Right renal pelvis (tissue), 4 donors: ENCODE data around the gene RBBP6. TPM values are rescaled to one million over a fixed set of nuclear protein-coding genes. Genes with fewer than 3 reads are reported as not detected.
"Not testable (repeated sequence)": the region's sequence is repeated elsewhere in the genome, so short reads cannot be mapped to it uniquely, and the experiment has no call there.

ENCODE experiments used
- DNase-seq, 4 donors: peaks; one replicate each; pipeline ENCODE4 v3.0.0-alpha.2; 2013; ENCODE audit warnings: low read depth in 4 of 4, low spot score in 3 of 4, missing footprints in 1 of 4
- polyA plus RNA-seq, 4 donors: library from polyadenylated mRNA; unstranded; fragments of 120-200 nt; gene quantifications; one replicate each; pipeline ENCODE4 v1.2.1, GENCODE V29; 2013; ENCODE audit not compliant: insufficient read length in 4 of 4

RBBP6 gene, protein sequence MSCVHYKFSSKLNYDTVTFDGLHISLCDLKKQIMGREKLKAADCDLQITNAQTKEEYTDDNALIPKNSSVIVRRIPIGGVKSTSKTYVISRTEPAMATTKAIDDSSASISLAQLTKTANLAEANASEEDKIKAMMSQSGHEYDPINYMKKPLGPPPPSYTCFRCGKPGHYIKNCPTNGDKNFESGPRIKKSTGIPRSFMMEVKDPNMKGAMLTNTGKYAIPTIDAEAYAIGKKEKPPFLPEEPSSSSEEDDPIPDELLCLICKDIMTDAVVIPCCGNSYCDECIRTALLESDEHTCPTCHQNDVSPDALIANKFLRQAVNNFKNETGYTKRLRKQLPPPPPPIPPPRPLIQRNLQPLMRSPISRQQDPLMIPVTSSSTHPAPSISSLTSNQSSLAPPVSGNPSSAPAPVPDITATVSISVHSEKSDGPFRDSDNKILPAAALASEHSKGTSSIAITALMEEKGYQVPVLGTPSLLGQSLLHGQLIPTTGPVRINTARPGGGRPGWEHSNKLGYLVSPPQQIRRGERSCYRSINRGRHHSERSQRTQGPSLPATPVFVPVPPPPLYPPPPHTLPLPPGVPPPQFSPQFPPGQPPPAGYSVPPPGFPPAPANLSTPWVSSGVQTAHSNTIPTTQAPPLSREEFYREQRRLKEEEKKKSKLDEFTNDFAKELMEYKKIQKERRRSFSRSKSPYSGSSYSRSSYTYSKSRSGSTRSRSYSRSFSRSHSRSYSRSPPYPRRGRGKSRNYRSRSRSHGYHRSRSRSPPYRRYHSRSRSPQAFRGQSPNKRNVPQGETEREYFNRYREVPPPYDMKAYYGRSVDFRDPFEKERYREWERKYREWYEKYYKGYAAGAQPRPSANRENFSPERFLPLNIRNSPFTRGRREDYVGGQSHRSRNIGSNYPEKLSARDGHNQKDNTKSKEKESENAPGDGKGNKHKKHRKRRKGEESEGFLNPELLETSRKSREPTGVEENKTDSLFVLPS (N-terminal part only)
- polyA plus RNA-seq, result 10 to 100 TPM; 60.0 to 86.9 (median 80.2) TPM

DNA sequence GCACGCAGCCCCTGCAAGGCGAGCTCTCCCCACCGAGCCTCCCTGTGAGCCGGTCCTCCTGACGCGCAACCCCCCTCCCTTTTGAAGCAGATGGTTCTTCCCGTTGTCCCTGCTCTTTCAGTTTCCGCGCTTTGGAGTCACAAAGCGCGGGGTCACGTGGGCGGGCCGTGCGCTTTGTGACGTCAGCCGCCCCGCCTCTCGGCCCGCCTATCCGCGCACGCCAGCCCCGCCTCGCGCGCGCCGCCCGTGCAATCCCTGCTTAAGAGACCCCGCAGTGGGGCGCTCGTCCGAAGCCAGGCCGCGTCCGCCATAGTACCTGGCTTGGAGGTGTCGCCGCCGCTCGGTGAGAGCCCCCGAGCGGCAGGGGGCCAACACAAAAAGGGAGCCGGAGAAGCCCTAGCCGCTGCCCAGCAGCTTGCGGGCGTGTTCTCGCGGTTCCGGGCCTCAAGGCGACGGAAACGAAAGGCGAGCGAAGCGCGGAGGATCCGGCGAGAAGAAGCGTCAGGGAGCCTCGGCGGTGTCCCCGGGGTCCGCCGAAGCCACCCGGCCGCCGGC lies at the start of gene RBBP6:
Gene RBBP6, plus strand, starts transcription at position 272 of the 555 bp plus-strand sequence. CDS start 1,061 bp downstream, outside the sequence.
- DNase-seq, result peak; percentile 92 to 95 (median 93)

DNA sequence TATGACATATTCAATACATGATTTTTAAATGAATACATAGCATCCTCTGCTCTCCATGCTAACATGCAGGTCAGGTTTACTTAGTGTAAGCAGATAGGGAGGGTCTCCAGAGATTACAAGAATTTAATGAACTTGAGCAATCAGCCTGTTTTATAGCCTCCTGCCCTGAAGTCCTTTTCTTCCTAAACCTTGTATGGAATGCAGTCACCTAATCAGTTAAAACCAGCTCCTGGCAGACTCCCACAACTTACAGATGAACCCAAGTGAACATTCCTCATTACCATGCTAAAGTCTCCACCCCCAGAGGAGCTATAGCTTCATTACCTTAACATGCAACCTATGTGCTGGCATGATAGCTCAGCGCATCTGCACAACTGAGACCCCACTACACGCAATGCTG lies 48.5 kb upstream of the RBBP6 start:
- DNase-seq, result no peak

DNA sequence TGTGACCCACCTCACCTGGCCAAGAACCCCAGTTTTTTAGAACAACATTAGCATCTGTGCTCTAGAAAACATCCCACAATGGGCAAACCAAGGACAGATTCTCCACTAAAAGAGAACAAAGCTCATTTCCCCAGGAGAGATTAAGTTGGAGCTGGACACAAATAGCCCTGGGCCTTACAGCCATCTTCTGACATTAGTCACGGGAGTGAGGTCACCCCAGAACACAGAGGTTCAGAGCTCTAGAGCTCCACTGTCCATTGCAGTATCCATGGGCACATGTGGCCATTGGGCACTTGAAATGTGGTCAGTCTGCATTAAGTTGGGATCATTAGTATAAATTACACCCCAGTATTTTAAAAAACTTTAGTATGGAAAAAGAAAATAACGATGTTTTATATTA lies 47.6 kb upstream of the RBBP6 start:
- no peak for DNase-seq

DNA sequence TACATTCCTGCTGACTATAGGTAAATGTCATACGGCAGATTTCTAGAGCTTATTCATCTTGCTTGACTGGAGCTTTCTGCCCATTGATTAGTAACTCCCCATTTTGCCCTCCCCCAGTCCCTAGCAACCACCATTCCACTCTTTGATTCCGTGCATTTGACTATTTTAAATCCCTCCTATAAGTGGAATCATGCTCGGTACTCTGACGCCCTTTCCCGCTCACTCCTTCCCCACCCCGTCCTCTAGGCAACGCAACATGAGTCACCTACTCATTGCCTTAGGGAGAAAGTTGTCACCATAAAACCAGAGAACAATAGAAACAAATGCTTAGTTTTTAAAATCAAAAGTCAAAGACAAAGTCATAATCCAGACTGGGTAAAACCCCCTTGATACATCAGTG lies 45.5 kb upstream of the RBBP6 start:
- no peak for DNase-seq

DNA sequence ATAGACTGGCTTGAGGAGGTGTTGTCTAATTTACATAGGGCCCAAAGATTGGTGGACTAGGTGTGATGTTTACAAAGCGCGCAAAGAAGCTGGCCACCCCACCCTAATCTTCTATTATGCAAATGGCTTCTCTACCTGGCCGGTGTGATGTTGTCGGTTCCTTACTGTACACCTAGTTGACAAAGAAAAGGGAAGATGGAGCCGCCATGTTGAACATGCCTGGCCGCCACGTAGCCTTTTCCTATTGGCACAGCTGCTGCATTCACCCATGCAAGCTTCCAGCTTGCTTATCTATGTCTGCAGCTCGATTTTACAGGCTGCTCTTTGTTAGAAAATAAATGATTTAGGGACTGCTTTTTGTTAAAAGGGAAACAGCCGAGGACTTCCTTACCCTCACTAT lies 44.2 kb upstream of the RBBP6 start:
- DNase-seq, result not testable (repeated sequence)

DNA sequence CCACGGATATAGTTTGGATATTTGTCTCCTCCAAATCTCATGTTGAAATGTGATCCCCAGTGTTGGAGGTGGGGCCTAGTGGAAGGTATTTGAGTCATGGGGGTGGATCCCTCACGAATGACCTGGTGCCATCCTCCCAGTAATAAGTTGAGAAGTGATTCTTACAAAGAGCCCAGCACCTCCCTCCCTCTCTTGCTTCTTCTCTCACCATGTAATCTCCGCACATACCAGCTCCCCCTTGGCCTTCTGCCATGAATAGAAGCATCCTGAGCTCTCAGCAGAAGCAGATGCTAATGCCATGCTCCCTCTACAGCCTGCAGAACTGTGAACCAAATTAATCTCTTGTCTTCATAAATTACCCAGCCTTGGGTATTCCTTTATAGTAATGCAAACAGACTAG lies 41.9 kb upstream of the RBBP6 start:
- no peak for DNase-seq

DNA sequence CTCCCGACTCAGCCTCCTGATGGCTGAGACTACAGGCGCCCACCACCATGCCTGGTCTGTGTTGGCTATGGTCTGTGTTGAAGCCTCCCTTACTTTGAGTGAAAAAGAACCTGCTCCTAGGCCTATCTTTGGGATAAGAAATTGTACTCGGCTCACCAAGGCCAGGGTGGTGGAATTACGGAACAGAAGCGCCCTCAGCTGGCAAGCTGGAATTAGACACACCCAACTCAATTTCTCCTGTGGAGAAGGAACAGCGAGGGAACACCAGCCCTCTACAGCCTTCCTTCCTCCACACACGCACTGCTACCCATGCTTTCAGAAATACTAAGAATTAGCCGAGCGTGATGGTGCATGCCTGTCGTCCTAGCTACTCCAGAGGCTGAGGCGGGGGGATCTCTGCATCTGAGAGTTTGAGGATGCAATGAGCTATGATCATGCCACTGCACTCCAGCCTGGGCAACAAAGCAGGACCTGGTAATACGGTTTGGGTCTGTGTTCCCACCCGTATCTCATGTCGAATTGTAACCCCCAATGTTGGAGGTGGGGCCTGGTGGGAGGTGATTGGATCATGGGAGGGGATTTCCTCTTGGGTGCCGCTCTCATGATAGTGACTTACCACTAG lies 40.1 kb upstream of the RBBP6 start:
- DNase-seq, result no peak

DNA sequence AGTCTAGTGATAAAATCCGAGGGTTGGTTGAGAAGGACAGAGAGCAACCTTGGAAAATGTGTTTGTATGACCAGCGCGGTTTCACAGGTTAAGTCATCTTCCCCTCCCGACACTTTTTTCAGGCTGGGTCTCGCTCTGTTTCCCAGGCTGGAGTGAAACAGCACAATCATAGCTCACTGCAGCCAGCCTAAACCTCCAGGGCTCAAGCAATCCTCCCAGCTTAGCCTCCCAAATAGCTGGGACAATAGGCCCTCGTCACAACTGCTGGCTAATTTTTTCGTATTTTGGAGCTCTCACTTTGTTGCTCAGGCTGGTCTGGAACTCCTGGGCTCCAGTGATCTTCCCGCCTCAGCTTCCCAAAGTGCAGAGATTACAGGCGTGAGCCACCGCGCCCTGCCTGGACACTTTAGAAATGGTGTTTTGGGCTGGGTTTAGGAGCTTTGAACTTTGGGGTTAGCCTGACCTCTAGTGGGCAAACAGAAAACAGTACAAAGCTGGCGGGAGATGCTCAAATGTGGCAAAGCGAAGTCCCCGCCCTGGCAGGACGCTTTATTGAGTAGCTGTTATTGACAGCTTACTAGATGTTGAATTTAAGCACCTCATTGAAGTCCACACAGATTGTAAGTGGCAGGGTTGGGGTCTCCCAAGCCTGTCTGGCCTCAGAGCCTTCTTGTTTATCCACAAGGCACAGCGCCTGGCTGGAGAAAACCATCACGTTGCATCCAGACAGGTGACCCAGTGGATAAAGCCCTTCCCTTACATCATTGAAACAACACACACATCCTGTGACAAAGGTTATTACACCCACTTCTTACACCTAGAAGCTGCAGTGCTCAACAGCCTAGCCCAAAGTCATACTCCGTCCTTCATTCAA lies 34.7 kb upstream of the RBBP6 start:
- DNase-seq, result peak; percentile 20 to 45 (median 29)

DNA sequence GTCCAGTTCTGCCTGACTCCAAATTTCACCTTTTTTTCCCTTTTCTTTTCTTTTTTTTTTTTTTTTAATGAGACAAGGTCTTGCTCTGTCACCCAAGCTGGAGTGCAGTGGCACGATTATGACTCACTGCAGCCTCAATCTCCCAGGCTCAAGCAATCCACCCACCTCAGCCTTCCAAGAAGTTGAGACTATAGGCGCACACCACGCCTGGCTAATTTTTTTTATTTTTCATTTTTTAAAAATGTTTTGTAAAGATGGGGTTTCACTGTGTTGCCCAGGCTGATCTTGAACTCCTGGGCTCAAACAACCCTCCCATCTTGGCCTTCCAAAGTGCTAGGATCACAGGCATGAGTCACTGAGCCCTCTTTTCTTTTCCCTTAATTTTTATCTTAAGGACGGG lies 33.4 kb upstream of the RBBP6 start:
- no peak for DNase-seq

DNA sequence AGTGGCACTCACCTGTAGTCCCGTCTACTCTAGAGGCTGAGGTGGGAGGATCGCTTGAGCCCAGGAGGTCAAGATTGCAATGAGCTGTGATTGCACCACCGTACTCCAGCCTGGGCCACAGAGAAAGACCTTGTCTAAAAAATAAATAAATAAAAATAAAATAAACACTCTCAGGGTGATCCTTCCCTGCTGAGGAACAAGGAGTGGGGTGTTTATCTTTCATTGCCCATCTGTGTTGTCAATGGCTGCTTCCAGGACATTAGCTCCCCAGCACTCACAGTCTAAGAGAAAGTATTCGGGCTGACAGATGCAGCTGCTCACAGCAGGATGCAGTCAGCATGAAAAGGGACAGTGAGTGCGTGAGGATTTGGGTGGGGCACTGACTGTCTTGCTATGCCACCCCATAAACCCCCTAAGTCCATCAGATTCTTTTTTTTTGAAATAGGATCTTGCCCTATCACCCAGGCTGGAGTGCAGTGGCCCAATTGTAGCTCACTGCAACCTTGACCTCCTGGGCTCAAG lies 31.3 kb upstream of the RBBP6 start:
- DNase-seq, result no peak

DNA sequence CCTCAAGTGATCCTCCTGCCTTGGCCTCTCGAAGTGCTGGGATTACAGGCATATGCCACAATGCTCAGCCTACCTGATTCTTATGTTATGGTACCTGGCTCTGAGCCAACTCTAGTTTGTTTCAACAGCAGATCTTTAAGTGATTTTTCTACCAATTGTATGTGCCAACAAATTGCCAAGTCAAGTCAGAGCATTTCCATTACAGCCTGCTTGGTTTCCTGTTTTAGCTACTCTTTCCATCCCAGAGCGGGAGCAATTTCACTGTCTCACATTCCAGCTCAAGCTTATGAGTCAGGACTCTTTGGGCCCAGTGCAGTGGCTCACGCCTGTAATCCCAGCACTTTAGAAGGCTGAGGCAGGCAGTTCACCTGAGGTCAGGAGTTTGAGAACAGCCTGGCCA lies 30.8 kb upstream of the RBBP6 start:
- DNase-seq, result no peak

DNA sequence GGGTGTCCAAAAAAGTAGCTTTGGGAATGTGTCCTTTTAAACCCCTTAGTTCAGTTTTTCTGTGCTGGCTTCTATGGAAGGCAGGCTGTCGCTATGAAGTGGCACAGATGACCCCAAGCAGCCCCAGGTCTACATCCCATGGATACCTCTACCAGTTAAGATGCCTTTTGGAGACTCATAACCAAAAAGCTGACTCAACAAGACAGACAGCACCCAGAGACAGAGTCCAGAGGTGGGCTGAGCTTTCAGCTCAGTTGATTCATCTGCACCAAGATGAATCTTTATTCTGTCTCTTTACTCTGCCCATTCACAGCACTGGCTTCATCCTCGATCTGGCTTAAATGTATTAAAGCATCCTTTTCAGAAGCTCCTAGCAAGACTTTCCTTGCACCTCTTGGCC lies 29.8 kb upstream of the RBBP6 start:
- DNase-seq, result no peak

DNA sequence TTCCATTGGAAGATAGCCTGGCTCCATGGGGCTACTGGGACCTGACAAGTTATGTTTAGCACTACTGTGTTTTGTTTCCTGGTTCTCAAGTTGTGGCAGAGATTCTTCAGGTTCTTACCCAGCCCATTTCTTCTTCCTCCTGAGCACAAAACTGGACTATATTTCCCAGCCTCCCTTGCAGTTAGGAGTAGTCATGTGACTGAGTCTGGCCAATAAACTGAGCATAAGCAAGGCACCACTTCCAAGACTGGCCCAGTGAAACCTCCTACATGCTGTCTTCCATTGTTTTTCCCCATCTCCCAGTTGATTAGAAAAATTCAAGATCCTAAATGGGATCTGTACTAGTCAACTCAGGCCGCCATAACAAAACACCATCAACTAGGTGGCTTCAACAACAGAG lies 28.2 kb upstream of the RBBP6 start:
- DNase-seq, result no peak

DNA sequence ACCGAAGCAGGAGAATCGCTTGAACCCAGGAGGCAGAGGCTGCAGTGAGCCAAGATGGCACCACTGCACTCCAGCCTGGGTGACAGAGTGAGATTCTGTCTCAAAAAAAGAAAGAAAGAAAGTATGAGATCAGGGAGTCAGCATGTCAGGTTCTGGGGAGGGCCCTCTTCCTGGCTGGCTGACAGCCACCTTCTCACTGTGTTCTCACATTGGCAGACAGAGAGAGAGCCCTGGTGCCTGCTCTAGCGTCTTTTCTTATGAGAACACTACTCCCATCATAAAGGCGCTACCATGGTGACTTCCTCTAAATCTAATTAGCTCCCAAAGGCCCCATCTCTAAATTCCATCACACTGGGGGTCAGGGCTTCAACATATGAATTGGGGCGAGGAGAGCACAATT lies 27.6 kb upstream of the RBBP6 start:
- DNase-seq, result no peak

DNA sequence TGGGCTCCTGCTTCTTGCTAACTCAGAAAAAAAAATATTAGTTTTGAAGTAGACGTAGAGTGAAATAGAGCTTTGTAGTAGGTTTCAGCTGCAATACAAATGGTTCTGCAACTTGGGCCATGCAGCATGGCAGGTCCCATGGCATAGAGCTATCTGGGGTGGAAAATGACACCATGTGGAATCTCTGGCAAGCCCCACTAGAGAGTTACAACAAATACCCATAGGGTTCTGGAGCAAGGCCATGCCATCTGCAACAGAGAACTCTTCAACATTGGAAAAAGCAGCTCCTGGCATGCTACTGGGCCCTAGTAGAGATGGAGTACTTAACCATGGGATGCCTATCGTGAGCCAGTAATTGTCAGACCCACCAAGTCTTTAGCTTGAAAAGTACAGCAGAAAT lies 25.3 kb upstream of the RBBP6 start:
- DNase-seq, result no peak

DNA sequence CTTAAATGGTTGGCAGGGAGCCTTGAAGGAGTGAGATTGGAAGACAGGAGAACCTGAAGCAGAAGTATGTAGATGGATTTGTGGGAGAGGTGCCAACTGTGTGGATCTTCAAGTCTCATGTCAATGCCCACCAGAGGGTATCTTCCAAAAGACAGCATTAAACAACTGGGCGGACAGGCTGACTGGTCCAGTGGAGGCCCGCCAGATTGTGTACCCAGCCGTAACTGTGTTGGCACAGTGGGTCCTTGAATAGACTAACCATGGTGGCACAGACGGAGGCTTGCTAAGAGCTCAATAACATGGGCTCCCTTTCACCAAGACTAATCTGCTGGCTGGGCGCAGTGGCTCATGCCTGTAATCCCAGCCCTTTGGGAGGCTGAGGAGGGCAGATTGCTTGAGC lies 24.2 kb upstream of the RBBP6 start:
- DNase-seq, result no peak

DNA sequence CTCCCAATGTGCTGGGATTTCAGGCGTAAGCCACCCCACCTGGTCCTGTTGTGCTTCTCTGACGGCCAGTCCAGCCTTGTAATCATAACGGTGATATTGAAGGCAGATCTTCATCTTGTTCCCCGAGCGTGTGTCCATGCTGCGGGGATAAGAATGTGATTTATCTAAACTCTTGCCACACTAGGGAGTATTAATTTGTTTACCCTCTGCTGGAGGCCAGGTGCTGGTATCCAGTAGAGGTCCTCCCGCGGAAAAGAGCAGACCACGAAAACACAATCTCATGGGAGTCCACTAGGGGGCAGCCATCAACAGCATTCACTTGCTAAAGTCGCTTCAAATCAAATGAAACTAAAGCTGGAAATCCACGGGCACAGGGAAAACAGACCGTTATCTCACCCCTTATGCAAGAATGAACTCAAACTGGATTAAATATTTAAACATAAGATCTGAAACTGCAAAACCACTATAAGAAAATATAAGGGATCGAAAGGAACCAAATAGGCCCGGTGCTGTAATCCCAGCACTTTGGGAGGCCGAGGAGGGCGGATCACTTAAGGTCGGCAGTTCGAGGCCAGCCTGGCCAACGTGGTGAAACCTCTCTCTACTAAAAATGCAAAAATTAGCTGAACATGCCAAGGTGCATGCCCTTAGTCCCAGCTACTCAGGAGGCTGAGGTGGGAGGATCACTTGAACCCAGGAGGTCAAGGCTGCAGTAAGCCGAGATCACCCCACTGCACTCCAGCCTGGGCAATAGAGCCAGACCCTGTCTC lies 22.3 kb upstream of the RBBP6 start:
- DNase-seq, result peak; percentile 65 to 76 (median 74)

DNA sequence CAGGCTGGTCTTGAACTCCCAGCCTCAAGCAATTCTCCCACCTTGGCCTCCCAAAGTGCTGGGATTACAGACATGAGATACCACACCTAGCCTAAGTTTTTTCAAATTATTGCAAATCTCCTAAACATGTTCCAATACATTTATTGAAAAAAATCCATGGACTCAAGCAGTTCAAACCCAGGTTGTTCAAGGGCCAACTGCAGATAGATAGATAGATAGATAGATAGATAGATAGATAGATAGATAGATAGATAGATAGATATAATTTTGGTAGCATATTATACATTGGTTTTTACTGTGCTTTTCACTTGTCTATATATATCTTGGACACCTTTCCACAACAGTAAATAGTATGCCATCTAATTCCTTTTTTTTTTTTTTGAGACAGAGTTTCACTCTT lies 20.9 kb upstream of the RBBP6 start:
- DNase-seq, result no peak

DNA sequence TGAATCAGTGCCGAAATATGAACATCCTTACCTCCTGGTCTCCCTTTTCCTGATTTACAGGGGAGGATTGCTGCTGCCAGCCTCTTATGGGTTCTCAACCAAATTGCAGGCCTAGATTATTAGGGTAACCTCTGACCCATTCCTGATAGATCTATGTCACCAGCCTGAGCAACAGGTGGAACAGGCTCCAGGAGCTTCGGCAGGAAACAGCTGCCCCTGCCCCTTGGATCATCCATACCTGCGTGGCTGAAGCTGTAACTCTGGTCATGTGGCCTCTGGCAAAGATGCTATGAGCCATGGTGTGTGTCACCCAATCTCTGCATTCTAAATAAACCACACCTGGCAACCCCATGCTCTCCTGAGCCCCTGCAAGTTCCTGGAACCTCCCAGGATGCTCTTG lies 18.4 kb upstream of the RBBP6 start:
- DNase-seq, result no peak
